AG09319 (cell line): ENCODE data around the gene MSI2.

ENCODE experiments used
- DNase-seq: peaks from one replicate; pipeline ENCODE4 v3.0.0-alpha.2; 2010; ENCODE audit warnings: low read depth; ENCODE audit errors: extremely low read depth
- CTCF ChIP-seq: IDR thresholded peaks from 2 replicates; pipeline ENCODE4 v1.5.1; 2011; ENCODE audit warnings: low read depth, mild to moderate bottlenecking, inconsistent platforms, low read length, moderate library complexity

Gene MSI2

GRCh38 chr17:57557834-57558681, 301.7 kb downstream of the MSI2 start:
- no peak for TF ChIP-seq CTCF
- DNase-seq = no peak

- no peak for DNase-seq
- no peak for TF ChIP-seq CTCF
Observed at GRCh38 chr17:57559226-57559625, 302.9 kb downstream of the MSI2 start.

- no peak for DNase-seq
- no peak for TF ChIP-seq CTCF
Observed at GRCh38 chr17:57559634-57560318, 303.5 kb downstream of the MSI2 start.

GRCh38 chr17:57560319-57560705, 304.0 kb downstream of the MSI2 start:
- no peak for TF ChIP-seq CTCF
- DNase-seq = no peak

GRCh38 chr17:57561072-57561861, 304.9 kb downstream of the MSI2 start:
- no peak for TF ChIP-seq CTCF
- DNase-seq = no peak

DNA sequence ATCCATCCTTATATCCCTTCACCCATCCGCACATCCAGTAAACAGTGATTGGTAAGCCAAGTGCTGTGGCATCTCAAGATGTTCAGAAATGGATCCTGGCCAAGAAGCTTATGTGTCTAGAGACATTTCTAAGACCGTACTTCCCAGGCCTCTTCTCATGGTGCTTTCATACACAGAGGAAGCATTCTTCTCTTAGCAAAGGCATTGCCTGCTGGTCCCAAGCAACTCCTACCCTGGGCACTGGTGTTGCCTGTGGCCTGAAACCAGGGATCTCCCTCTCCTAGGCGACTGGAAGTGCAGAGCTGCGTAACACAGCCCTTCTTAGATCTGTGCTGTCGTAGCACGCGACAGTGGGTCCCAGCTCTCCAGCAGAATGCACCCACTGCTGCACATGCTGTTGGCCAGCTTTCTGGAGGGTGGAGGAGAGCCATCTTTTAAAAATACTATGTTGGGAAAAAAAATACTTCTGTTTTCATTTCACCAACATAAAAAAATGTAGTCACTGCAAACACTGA, 305.9 kb downstream of the MSI2 start:
- TF ChIP-seq CTCF = no peak
- DNase-seq = no peak
